ENCODE results near the gene IL22RA1.

IL22RA1 gene

GRCh38 chr1:24125456-24125855, 17.5 kb downstream of the IL22RA1 start:
- DNase-seq, result no peak
- Histone ChIP-seq H4K91ac (ENCODE audit: low read length) (no peak overlapping the region), H2BK12ac (ENCODE audit: low read length in 2 of 2) (no peak overlapping the region), H4K8ac (ENCODE audit: low read length) (no peak overlapping the region), H2BK120ac (ENCODE audit: low read depth, low read length) (no peak overlapping the region), H3K4ac (ENCODE audit: low read depth in 1 of 2, low read length in 2 of 2) (no peak overlapping the region), H2BK5ac (ENCODE audit: low read depth, low read length, poor library complexity, severe bottlenecking) (no peak overlapping the region), H3K4me3 (ENCODE audit: insufficient read depth in 1 of 2, low read depth in 1 of 2, low read length in 2 of 2) (no peak overlapping the region), H3K4me2 (ENCODE audit: low read length, poor library complexity, severe bottlenecking) (no peak overlapping the region), H3K36me3 (ENCODE audit: control insufficient read depth in 1 of 2, insufficient read depth in 2 of 2, low read depth in 1 of 2, low read length in 2 of 2) (no peaks in the 10 kb centered on the region), H3K27ac (ENCODE audit: low read length, poor library complexity, severe bottlenecking) (no peak overlapping the region), H3K23ac (ENCODE audit: low read length in 2 of 2) (no peak overlapping the region), H3K9me3 (ENCODE audit: control insufficient read depth, low read length) (peaks cover 5% of the 10 kb centered on the region), H3K18ac (ENCODE audit: low read depth in 1 of 2, low read length in 2 of 2) (no peak overlapping the region), H2AFZ (ENCODE audit: low read depth, low read length) (no peak overlapping the region), H3K4me1 (ENCODE audit: control insufficient read depth, insufficient read depth, low read depth, low read length) (peaks cover 6% of the 10 kb centered on the region), H3K14ac (ENCODE audit: low read length in 2 of 2) (no peak overlapping the region), H3K27me3 (ENCODE audit: control insufficient read depth in 1 of 2, insufficient read depth in 1 of 2, low read length in 2 of 2) (peaks cover 0 to 36% of the 10 kb centered on the region in 2 experiments), H2AK5ac (ENCODE audit: low read length, severe bottlenecking) (no peak overlapping the region), H2BK15ac (ENCODE audit: low read depth, poor library complexity, severe bottlenecking) (no peak overlapping the region), H3K9ac (ENCODE audit: low read length) (no peak overlapping the region), H3K79me1 (replicated peaks; ENCODE audit: low read length, poor library complexity, severe bottlenecking) (no peaks in the 10 kb centered on the region)
- 82% methylated on average over 2 of the region's 4 CpGs for WGBS

GRCh38 chr1:24124980-24125379, 18.0 kb downstream of the IL22RA1 start:
- Histone ChIP-seq H3K4me1 (ENCODE audit: control insufficient read depth, insufficient read depth, low read depth, low read length) (peaks cover 10% of the 10 kb centered on the region), H2BK120ac (ENCODE audit: low read depth, low read length) (no peak overlapping the region), H3K27ac (ENCODE audit: low read length, poor library complexity, severe bottlenecking) (no peak overlapping the region), H2BK12ac (ENCODE audit: low read length in 2 of 2) (no peak overlapping the region), H3K27me3 (ENCODE audit: control insufficient read depth in 1 of 2, insufficient read depth in 1 of 2, low read length in 2 of 2) (peaks cover 0 to 36% of the 10 kb centered on the region in 2 experiments), H3K4ac (ENCODE audit: low read depth in 1 of 2, low read length in 2 of 2) (no peak overlapping the region), H3K4me2 (ENCODE audit: low read length, poor library complexity, severe bottlenecking) (no peak overlapping the region), H3K14ac (ENCODE audit: low read length in 2 of 2) (no peak overlapping the region), H3K23ac (ENCODE audit: low read length in 2 of 2) (no peak overlapping the region), H2AFZ (ENCODE audit: low read depth, low read length) (no peak overlapping the region), H2AK5ac (ENCODE audit: low read length, severe bottlenecking) (no peak overlapping the region), H4K91ac (ENCODE audit: low read length) (no peak overlapping the region), H3K36me3 (ENCODE audit: control insufficient read depth in 1 of 2, insufficient read depth in 2 of 2, low read depth in 1 of 2, low read length in 2 of 2) (no peaks in the 10 kb centered on the region), H3K9me3 (ENCODE audit: control insufficient read depth, low read length) (peaks cover under 1% of the 10 kb centered on the region), H2BK5ac (ENCODE audit: low read depth, low read length, poor library complexity, severe bottlenecking) (no peak overlapping the region), H4K8ac (ENCODE audit: low read length) (no peak overlapping the region), H2BK15ac (ENCODE audit: low read depth, poor library complexity, severe bottlenecking) (no peak overlapping the region), H3K18ac (ENCODE audit: low read depth in 1 of 2, low read length in 2 of 2) (no peak overlapping the region), H3K4me3 (ENCODE audit: insufficient read depth in 1 of 2, low read depth in 1 of 2, low read length in 2 of 2) (no peak overlapping the region), H3K79me1 (replicated peaks; ENCODE audit: low read length, poor library complexity, severe bottlenecking) (no peaks in the 10 kb centered on the region), H3K9ac (ENCODE audit: low read length) (no peak overlapping the region)
- DNase-seq, result no peak
- 100% methylated on average over 2 of the region's 2 CpGs for WGBS

DNA sequence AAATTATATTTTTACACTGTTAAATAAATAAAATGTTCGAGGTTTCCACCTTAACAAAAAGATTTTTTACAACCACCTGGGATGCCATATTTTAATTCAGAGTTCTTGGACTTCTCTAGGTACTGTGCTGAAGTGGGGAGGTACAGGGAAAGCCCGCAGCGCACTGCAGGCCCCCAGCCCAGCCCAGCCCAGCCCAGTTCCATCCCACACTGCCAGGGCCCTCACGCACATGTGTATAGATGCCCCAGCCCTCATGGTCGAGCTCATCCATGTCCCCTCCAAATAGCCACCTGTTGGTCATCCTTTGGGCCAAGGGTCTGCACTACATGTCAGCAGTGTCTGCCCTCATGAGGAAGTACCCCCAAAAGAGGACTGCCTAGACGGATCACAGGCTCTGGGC, 19.3 kb downstream of the IL22RA1 start:
- H2BK12ac ChIP-seq (ENCODE audit: low read length in 2 of 2), result no peak overlapping the region
- no peaks in the 10 kb centered on the region for H3K36me3 ChIP-seq (ENCODE audit: control insufficient read depth in 1 of 2, insufficient read depth in 2 of 2, low read depth in 1 of 2, low read length in 2 of 2)
- 58% methylated on average over 5 of the region's 6 CpGs for WGBS

GRCh38 chr1:24122776-24123175, 20.2 kb downstream of the IL22RA1 start:
- Histone ChIP-seq H3K27ac (ENCODE audit: low read length, poor library complexity, severe bottlenecking) (no peak overlapping the region), H2BK5ac (ENCODE audit: low read depth, low read length, poor library complexity, severe bottlenecking) (no peak overlapping the region), H3K4me1 (ENCODE audit: control insufficient read depth, insufficient read depth, low read depth, low read length) (peaks cover 13% of the 10 kb centered on the region), H3K23ac (ENCODE audit: low read length in 2 of 2) (no peak overlapping the region), H3K18ac (ENCODE audit: low read depth in 1 of 2, low read length in 2 of 2) (no peak overlapping the region), H3K4me3 (ENCODE audit: insufficient read depth in 1 of 2, low read depth in 1 of 2, low read length in 2 of 2) (no peak overlapping the region), H2BK120ac (ENCODE audit: low read depth, low read length) (no peak overlapping the region), H4K8ac (ENCODE audit: low read length) (no peak overlapping the region), H3K9me3 (ENCODE audit: control insufficient read depth, low read length) (no peaks in the 10 kb centered on the region), H2AK5ac (ENCODE audit: low read length, severe bottlenecking) (no peak overlapping the region), H3K79me1 (replicated peaks; ENCODE audit: low read length, poor library complexity, severe bottlenecking) (no peaks in the 10 kb centered on the region), H3K4ac (ENCODE audit: low read depth in 1 of 2, low read length in 2 of 2) (no peak overlapping the region), H4K91ac (ENCODE audit: low read length) (no peak overlapping the region), H3K14ac (ENCODE audit: low read length in 2 of 2) (no peak overlapping the region), H3K27me3 (ENCODE audit: control insufficient read depth in 1 of 2, insufficient read depth in 1 of 2, low read length in 2 of 2) (peaks cover 0 to 48% of the 10 kb centered on the region in 2 experiments), H3K36me3 (ENCODE audit: control insufficient read depth in 1 of 2, insufficient read depth in 2 of 2, low read depth in 1 of 2, low read length in 2 of 2) (no peaks in the 10 kb centered on the region), H2BK15ac (ENCODE audit: low read depth, poor library complexity, severe bottlenecking) (no peak overlapping the region), H3K9ac (ENCODE audit: low read length) (no peak overlapping the region), H3K4me2 (ENCODE audit: low read length, poor library complexity, severe bottlenecking) (no peak overlapping the region), H2BK12ac (ENCODE audit: low read length in 2 of 2) (no peak overlapping the region), H2AFZ (ENCODE audit: low read depth, low read length) (no peak overlapping the region)
- no peak for DNase-seq
- WGBS, result 93% methylated on average over 7 of the region's 7 CpGs

More for the DNA sequence above, 19.3 kb downstream of the IL22RA1 start:
- Histone ChIP-seq H4K91ac (ENCODE audit: low read length) (no peak overlapping the region), H3K4me3 (ENCODE audit: insufficient read depth in 1 of 2, low read depth in 1 of 2, low read length in 2 of 2) (no peak overlapping the region), H3K27me3 (ENCODE audit: control insufficient read depth in 1 of 2, insufficient read depth in 1 of 2, low read length in 2 of 2) (peaks cover 0 to 46% of the 10 kb centered on the region in 2 experiments), H2BK15ac (ENCODE audit: low read depth, poor library complexity, severe bottlenecking) (no peak overlapping the region), H3K4me2 (ENCODE audit: low read length, poor library complexity, severe bottlenecking) (no peak overlapping the region), H2AK5ac (ENCODE audit: low read length, severe bottlenecking) (no peak overlapping the region), H2BK5ac (ENCODE audit: low read depth, low read length, poor library complexity, severe bottlenecking) (no peak overlapping the region), H3K23ac (ENCODE audit: low read length in 2 of 2) (no peak overlapping the region), H3K18ac (ENCODE audit: low read depth in 1 of 2, low read length in 2 of 2) (no peak overlapping the region), H3K4ac (ENCODE audit: low read depth in 1 of 2, low read length in 2 of 2) (no peak overlapping the region), H3K79me1 (replicated peaks; ENCODE audit: low read length, poor library complexity, severe bottlenecking) (no peaks in the 10 kb centered on the region), H3K27ac (ENCODE audit: low read length, poor library complexity, severe bottlenecking) (no peak overlapping the region), H3K14ac (ENCODE audit: low read length in 2 of 2) (no peak overlapping the region), H2BK120ac (ENCODE audit: low read depth, low read length) (no peak overlapping the region), H3K9me3 (ENCODE audit: control insufficient read depth, low read length) (no peaks in the 10 kb centered on the region), H2AFZ (ENCODE audit: low read depth, low read length) (no peak overlapping the region), H3K9ac (ENCODE audit: low read length) (no peak overlapping the region), H4K8ac (ENCODE audit: low read length) (no peak overlapping the region), H3K4me1 (ENCODE audit: control insufficient read depth, insufficient read depth, low read depth, low read length) (peaks cover 12% of the 10 kb centered on the region)
- DNase-seq, result no peak
